DOHH2 (cell line): Measurements from ENCODE around the gene ZDHHC24.
A peak's percentile ranks its signal among the peaks of the same experiment; 100 is the strongest.
"Not testable (repeated sequence)": the region's sequence is repeated elsewhere in the genome, so short reads cannot be mapped to it uniquely, and the experiment has no call there.

Experiments used
- H3F3A ChIP-seq: fragments of 200-600 bp; sonication (generic), shearing (Covaris generic); 2 replicates; pipeline ENCODE4 v1.6.0; 2016; ENCODE audit warnings: antibody characterized with exemption, mild to moderate bottlenecking; ENCODE audit not compliant: control insufficient read depth, insufficient read depth
- H3K27ac ChIP-seq: fragments of 200-600 bp; sonication (generic); 2 replicates; pipeline ENCODE4 v1.5.1; 2014; ENCODE audit warnings: low read depth, mild to moderate bottlenecking, low read length, moderate library complexity
- H3K27me3 ChIP-seq: fragments of 200-600 bp; sonication (generic); 2 replicates; pipeline ENCODE4 v1.6.1; 2014; ENCODE audit warnings: mild to moderate bottlenecking, low read length, mixed read lengths; ENCODE audit not compliant: control insufficient read depth
- H3K36me3 ChIP-seq: fragments of 200-600 bp; sonication (generic); 2 replicates; pipeline ENCODE4 v1.6.1; 2014; ENCODE audit warnings: mild to moderate bottlenecking, low read length, moderate library complexity, mixed read lengths; ENCODE audit not compliant: control insufficient read depth
- H3K4me1 ChIP-seq: fragments of 200-600 bp; sonication (generic); 2 replicates; pipeline ENCODE4 v1.6.1; 2014; ENCODE audit warnings: mild to moderate bottlenecking, low read length, mixed read lengths; ENCODE audit not compliant: control insufficient read depth
- H3K4me2 ChIP-seq: fragments of 200-600 bp; sonication (generic); 2 replicates; pipeline ENCODE4 v1.6.0; 2014; ENCODE audit warnings: mild to moderate bottlenecking, low read length, moderate library complexity
- H3K4me3 ChIP-seq: fragments of 200-600 bp; sonication (generic); 2 replicates; pipeline ENCODE4 v1.5.1; 2014; ENCODE audit warnings: mild to moderate bottlenecking, low read length, mixed read lengths
- H3K79me2 ChIP-seq: fragments of 200-600 bp; sonication (generic); 2 replicates; pipeline ENCODE4 v1.6.1; 2014; ENCODE audit warnings: mild to moderate bottlenecking, low read length, mixed read lengths; ENCODE audit not compliant: control insufficient read depth
- H3K9me2 ChIP-seq: fragments of 200-600 bp; sonication (generic); replicated peaks from 2 replicates; pipeline ENCODE4 v1.6.1; 2014; ENCODE audit warnings: mild to moderate bottlenecking, low read length, mixed read lengths; ENCODE audit not compliant: control insufficient read depth
- H3K9me3 ChIP-seq: fragments of 200-600 bp; sonication (generic); 2 replicates; pipeline ENCODE4 v1.6.1; 2014; ENCODE audit warnings: antibody characterized with exemption, low read length, mixed read lengths; ENCODE audit not compliant: control insufficient read depth, insufficient read depth
- H4K20me1 ChIP-seq: fragments of 200-600 bp; sonication (generic); 2 replicates; pipeline ENCODE4 v1.6.0; 2014; ENCODE audit warnings: low read depth, mild to moderate bottlenecking, antibody characterized with exemption, low read length, moderate library complexity; ENCODE audit not compliant: control insufficient read depth, insufficient read depth
- EZH2phosphoT487 ChIP-seq: fragments of 200-600 bp; sonication (generic); IDR thresholded peaks from 2 replicates; pipeline ENCODE4 v1.6.1; 2017; ENCODE audit warnings: borderline replicate concordance, mild to moderate bottlenecking, antibody characterized with exemption, low read length, moderate library complexity, mixed read lengths
- TF ChIP-seq, protein P1 (sequence below): fragments of 200-600 bp; sonication (generic); IDR thresholded peaks from one replicate; pipeline ENCODE4 v1.5.1; 2014; ENCODE audit warnings: antibody characterized with exemption, mild to moderate bottlenecking, low read depth, low read length; ENCODE audit not compliant: poor library complexity, severe bottlenecking

Gene ZDHHC24

DNA sequence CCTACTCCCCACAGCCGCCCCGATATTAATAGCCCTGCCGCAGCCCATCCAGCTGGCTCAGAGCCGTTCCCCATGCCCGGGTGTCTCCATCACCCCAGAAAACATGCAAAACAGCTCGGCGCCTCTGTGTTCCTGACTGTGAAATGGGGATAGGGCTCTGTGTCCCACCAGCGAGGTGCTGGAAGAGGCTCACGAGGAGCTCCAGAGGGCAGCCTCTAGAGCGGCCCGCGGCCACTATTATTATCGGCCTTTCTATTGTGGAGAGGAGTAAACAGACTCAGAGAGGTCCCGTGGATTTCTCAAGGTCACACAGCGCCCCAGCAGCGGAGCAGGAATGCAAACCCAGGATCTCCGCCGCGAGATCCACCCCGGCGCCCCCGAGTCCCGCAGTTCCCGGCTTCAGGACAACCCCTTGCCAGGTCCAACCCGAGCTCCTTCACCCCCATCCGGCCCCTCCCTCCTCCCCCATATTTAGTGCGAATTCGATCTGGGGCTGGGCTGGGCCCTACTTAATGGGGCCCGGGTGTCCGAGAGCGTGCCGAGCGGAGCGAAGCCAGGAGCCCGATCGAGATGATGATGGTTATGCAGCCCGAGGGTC is 619 bp upstream of the ZDHHC24 start, which contains the start of gene ACTN3:
Gene ACTN3, plus strand, starts transcription at position 536 of the 598 bp plus-strand sequence. Its CDS starts 35 bp downstream, at position 571.
- peak within 1 kb of the TSS; percentile 90 for H3K4me3 ChIP-seq
- no peaks in the 10 kb centered on the region; the same call in 1 of the 2 replicates for H3K36me3 ChIP-seq
- H3K79me2 ChIP-seq: peaks cover 6% of the 10 kb centered on the region
- no peaks in the 10 kb centered on the region for H3K9me3 ChIP-seq
- H3K27ac ChIP-seq: no peak within 1 kb of the TSS
- H3F3A ChIP-seq: peaks cover 4% of the 10 kb centered on the region; the same call in 1 of the 2 replicates
- H3K4me2 ChIP-seq: peak within 1 kb of the TSS; percentile 91
- H3K4me1 ChIP-seq: peaks cover 30% of the 10 kb centered on the region
- no peaks in the 10 kb centered on the region for H4K20me1 ChIP-seq
- H3K27me3 ChIP-seq: peaks cover 42% of the 10 kb centered on the region
- no peaks in the 10 kb centered on the region for H3K9me2 ChIP-seq
- TF ChIP-seq, protein P1, sequence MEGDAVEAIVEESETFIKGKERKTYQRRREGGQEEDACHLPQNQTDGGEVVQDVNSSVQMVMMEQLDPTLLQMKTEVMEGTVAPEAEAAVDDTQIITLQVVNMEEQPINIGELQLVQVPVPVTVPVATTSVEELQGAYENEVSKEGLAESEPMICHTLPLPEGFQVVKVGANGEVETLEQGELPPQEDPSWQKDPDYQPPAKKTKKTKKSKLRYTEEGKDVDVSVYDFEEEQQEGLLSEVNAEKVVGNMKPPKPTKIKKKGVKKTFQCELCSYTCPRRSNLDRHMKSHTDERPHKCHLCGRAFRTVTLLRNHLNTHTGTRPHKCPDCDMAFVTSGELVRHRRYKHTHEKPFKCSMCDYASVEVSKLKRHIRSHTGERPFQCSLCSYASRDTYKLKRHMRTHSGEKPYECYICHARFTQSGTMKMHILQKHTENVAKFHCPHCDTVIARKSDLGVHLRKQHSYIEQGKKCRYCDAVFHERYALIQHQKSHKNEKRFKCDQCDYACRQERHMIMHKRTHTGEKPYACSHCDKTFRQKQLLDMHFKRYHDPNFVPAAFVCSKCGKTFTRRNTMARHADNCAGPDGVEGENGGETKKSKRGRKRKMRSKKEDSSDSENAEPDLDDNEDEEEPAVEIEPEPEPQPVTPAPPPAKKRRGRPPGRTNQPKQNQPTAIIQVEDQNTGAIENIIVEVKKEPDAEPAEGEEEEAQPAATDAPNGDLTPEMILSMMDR: no peak
- TF ChIP-seq EZH2phosphoT487: no peak

DNA sequence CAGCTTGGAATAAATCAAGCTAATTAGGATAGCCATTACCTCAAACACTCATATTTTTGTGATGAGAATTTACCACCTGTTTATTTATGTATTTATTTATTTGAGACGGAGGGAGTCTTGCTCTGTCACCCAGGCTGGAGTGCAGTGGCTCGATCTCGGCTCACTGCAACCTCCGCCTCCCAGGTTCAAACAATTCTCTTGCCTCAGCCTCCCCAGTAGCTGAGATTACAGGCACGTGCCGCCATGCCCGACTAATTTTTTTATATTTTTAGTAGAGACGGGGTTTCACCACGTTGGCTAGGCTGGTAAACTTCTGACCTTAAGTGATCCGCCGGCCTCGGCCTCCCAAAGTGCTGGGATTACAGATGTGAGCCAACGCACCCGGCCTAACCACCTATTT is 896 bp downstream of the ZDHHC24 start:
- H3K27ac ChIP-seq, H3K79me2 ChIP-seq, H3K36me3 ChIP-seq, H4K20me1 ChIP-seq, H3F3A ChIP-seq, H3K9me3 ChIP-seq, H3K9me2 ChIP-seq: not testable (repeated sequence)
- peak overlapping the region; percentile 90 for H3K4me3 ChIP-seq
- peak overlapping the region; percentile 91 for H3K4me2 ChIP-seq
- H3K4me1 ChIP-seq: peaks cover 30% of the 10 kb centered on the region
- H3K27me3 ChIP-seq: peaks cover 36% of the 10 kb centered on the region

DNA sequence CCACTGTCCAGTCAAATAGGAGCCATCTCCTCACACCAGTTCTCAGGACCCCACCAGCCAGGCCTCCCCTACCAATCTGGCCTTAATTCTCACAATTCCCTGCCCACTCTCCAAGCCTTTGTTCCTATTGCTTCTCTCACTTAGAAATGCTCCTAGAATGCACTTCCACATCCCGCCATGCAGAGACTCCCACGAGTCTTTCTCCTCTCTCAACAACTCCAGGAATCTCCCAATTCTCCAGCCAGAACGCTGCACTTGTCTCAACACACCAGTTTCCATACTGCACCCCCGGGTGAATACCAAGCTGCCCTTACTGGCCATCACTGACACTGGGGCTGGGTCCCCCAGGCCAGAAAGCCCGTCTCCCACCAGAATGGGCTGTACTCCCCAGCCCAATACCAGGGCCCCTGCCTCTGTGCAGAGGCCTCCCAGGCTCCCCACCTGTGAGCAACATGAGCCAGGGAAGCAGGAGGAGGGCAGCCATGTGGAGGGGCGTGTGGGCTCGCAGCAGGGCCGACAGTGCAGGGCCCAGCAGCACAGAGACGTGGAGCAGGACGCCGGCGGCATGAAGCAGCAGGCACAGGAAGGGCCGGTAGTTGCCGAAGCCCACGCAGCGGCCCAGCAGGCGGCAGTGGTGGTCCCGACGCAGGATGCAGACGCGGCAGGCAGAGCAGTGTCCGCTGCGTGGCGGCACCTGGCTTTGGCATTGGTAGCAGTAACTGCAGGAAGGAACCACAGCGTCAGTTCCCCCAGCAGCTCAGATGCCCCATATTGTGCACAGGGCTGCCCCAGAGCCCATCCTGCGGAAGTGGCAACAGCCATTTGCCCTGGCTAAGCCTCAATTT is 2.4 kb downstream of the ZDHHC24 start:
- Histone ChIP-seq H4K20me1 (no peaks in the 10 kb centered on the region), H3K9me3 (no peaks in the 10 kb centered on the region), H3K4me1 (peaks cover 30% of the 10 kb centered on the region), H3K4me3 (peak overlapping the region; percentile 63), H3K9me2 (no peaks in the 10 kb centered on the region), H3K27me3 (peaks cover 21% of the 10 kb centered on the region), H3K36me3 (no peaks in the 10 kb centered on the region; the same call in 1 of the 2 replicates), H3K27ac (no peak overlapping the region), H3K4me2 (peak overlapping the region; percentile 91), H3K79me2 (peaks cover 6% of the 10 kb centered on the region), H3F3A (peaks cover 4% of the 10 kb centered on the region; the same call in 1 of the 2 replicates)
- TF ChIP-seq, protein P1: peak; percentile 62
- no peak for TF ChIP-seq EZH2phosphoT487

DNA sequence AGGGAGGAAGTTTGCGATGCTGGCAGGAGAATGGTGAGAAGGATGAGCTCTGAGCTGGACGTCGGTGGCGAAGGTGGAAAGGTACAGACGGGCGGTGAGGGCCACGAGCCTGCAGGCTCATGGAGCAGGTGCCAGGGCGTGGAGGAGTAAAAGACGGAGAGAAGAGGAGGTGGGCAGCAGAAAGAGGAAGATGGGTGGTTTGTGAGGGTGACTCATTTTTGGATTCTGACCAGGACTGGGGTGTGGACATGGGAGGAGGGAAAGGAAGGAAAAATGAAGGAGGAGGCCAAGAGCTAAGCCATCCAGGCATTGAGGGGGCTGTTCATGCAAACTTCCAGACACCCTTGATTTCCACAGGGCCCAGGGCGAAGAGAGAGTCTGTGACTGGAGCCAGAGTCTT is 3.5 kb downstream of the ZDHHC24 start:
- peaks cover 6% of the 10 kb centered on the region for H3K79me2 ChIP-seq
- H3K36me3 ChIP-seq: no peaks in the 10 kb centered on the region; the same call in 1 of the 2 replicates
- no peaks in the 10 kb centered on the region for H3K9me2 ChIP-seq
- no peaks in the 10 kb centered on the region for H3K9me3 ChIP-seq
- peaks cover 12% of the 10 kb centered on the region for H3K27me3 ChIP-seq
- no peaks in the 10 kb centered on the region for H4K20me1 ChIP-seq
- no peak for TF ChIP-seq EZH2phosphoT487
- TF ChIP-seq, protein P1: no peak
- peaks cover 4% of the 10 kb centered on the region; the same call in 1 of the 2 replicates for H3F3A ChIP-seq
- H3K4me2 ChIP-seq: no peak overlapping the region
- peaks cover 30% of the 10 kb centered on the region for H3K4me1 ChIP-seq
- no peak overlapping the region for H3K4me3 ChIP-seq
- no peak overlapping the region for H3K27ac ChIP-seq
